Measurements from ENCODE around the gene TDRD9.

Gene TDRD9

DNA sequence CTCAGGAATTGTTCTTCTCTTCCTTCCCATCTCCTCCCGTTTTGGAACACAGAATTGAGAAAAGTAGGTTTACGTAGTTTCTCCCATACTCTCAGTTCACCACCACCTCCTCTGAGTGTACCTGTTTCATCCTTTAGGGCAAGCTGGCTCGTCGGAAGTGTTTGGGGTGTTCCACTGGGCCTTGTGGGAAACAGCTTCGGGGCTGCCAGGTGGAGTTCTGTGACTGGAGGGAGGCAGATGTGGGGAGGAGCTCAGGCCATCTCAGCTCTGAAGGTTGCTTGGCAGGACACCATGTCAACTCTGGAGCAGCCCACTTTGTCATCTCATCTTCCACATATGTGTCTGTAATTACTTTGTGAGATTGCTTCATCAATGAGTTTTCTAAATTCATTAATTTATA, 67.6 kb downstream of the TDRD9 start:
- DNase-seq, result no peak

DNA sequence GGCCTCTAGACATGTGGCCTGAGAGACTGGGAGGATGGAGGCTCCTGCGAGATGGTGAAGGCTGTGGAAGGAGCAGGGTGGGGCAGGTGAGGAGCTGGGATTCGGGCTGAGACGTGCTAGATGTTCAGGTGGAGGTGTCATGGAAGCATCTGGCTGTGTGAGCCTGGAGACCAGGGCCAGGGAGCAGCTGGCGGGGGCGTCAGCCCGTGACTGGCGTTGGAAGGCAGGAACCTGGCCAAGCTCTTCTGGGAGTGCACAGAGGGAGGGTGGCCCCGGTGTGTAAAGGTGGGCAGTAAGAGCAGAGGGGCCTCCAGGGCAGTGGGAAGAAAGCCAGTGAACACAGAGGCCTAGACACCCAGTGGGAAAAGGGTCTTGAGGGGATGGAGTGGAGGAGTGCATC, 69.1 kb downstream of the TDRD9 start:
- no peak for DNase-seq

DNA sequence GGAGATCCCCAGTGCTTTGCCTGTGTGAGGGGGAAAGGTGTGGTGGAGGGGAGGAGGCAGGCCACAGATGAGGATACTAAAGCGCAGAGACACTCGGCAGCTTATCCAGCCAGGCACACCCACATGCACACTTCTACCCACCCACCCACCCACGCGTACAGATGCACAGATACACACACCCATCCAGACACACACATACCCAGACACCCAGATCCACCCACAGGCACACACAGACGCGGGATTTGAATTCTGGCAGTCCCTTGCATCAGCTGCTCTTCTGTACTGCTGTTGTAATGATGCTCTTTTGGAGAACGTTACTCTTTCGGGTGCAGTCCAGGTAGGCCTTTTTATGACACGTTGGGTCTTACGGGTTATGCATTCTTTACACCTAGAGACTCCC, 69.8 kb downstream of the TDRD9 start:
- no peak for DNase-seq

DNA sequence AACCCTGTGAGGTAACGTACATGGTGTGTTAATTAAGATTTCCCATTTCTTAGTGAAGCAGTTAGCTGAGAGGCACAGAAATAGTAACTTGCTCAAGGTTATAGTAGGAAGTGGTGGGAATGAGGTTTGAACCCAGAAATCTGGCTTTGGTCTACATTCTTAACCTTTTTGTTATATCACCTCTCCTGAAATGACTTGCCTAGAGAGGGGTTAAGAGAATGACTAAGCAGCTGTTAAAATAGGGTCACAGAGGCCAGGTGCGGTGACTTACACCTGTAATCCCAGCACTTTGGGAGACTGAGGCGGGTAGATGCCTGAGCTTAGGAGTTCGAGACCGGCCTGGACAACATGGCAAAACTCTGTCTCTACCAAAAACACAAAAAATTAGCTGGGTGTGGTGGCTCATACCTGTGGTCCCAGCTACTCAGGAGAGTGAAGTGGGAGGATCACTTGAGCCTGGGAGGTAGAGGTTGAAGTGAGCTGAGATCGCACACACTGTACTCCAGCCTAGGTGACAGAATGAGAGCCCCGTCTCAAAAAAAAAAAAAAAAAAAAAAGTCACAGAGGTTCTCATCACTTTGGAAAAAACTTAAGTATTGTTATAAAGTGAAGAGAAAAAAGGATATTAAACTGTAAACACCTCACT, 71.7 kb downstream of the TDRD9 start:
- no peak for DNase-seq

DNA sequence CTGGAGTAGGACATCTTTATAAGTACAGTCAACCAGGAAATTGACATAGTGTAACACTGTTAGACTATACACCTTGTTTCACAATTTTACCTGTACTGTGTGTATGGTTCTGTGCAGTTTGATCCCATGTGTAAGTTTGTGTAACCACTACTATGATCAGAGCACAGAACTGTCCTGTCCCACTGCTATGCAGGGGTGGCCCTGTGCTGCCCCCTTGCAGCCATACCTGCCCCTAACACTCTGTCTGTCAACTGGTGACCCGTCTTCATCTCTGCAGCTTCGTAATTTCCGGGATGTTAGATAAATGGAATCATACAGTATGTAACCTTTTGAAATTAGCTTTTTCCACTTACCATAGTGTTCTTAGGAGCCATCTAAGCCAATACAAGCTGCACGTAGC, 72.7 kb downstream of the TDRD9 start:
- no peak for DNase-seq

DNA sequence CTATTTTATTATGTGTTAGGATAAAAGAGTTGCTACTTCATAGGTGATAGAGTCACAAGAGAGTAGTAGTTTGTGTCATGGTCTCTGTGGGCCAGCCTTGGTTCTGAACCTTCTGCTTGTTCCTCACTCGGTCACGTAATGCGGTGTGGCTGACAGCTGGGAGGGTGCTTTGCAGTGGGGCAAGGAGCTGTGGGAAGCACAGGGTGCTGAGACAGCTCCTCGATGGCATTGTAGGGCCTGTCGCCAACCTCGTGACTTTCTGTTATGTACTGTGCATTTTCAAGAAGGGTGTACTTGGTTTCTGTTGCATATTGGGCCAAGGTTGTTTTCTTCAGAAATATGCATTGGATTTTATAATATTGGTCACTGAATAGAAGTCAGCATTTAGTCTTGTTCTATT, 75.4 kb downstream of the TDRD9 start:
- DNase-seq, result no peak

DNA sequence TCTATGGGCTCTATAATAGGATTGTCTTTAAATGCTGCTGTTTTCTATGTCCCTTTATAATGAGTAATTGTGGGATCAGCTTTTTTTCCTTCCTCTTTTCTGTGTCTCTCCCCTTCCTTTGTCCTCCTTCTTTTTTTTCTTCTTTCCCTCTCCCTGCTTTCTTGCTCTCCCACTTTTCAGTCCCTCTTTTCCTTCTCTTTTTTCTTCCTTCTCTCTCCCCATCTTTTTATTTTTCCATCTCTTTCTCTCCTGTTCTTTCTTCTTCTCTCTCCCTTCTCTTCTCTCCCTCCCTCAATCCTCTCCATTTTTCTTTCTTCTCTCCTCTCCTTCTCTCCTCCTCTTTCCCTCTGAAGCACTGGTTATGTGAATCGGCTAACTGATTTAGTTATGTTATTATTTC, 76.6 kb downstream of the TDRD9 start:
- DNase-seq, result no peak

DNA sequence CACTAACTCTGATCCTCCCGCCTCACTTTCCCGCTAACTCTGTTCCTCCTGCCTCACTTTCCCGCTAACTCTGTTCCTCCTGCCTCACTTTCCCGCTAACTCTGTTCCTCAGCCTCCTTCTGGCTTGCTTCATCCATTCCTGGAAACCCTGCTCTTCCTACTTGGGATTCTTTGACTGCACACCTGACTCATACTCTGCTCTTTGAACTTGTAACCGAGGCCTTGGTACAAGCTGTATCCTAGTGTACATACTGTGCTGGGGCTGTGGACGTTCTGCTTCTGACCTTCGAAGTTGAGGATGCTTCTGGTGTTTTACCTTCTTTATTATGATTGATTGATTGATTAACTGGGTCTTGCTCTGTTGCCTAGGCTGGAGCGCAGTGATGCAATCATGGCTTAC, 77.2 kb downstream of the TDRD9 start:
- no peak for DNase-seq

DNA sequence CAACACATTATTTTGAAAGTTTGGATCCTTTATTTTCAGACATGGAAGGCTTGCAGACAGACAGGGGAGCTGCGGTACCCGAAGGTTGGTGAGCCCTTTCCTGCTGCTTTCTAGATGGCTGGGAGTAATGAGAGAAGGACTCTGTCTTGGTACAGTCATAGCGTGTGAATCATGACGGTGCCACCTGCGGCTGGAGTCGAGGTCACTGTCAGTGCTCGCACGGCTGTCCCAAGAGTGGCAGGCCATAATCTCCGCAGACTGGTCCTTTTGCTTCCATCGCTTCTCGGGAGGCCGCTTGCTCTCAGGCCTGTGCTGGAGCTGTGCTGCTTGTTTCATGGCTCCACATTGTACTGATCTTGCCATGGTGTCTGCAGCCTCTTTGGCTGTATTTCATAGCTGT, 78.9 kb downstream of the TDRD9 start:
- DNase-seq, result no peak

DNA sequence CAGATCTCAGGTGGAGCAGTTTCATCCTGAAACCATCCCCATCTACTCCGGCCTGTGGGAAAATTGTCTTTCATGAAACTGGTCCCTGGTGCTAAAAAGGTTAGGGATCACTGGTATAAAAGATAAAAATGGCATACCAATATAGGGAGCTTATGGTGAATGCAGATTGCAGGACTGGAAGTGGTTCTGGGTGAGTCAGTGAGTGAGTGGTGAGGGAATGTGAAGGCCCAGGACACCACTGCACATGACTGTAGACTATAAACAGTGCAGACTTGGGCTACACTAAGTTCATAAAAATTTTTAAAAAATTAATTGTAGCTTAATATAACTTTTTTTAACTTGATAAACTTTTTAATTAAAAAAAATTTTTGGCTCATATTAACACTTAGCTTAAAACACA, 81.0 kb downstream of the TDRD9 start:
- no peak for DNase-seq

DNA sequence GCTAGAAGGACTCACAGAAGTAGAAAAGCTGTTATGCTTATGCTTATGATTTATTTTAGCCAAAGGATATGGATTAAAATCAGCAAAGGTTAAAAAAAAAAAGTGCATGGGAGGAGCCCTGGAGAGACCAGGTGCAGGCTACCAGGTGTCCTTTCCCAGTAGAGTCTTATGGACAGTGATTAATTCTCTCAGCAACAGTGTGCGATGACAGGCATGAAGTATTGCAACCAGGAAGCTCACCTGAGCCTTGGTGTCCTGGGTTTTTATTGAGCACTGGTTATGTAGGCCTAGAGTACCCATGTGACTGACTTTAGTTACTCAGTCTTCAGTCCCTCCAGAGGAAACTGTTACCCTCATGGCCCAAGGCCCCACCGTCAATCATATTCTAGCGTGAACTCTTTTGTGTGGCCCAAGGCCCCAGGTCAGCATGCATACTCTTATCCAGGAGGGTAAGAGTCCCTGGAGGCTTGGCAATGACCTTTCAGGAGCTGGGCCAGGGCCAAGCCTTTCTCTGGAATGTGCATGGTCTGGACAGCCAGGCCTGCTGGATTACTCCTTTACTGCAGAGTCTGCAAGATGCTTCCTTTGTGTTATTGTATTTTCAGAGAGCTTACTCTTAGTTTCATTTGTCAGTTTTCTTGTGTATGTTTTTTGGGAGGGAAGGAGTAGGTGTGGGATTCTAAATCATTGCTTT, 83.7 kb downstream of the TDRD9 start:
- DNase-seq, result no peak

DNA sequence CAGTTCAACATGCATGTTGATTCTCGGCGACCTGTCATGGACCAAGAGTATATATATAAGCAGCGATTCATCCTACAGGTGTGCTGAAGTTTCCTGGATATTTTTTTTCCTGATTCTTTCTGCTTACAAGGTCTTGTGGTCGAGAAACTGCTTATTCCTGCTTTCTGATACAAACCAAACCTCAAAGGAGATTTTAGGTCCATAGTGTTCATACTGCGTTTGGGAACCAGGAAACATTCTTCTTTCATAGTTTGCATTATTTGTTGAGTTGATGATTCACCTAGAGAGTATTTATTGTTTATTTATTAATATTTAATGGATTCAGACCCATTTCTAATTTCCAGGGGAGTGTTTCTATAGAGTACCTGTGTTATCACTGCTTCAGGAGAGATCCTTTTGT, 86.5 kb downstream of the TDRD9 start:
- no peak for DNase-seq

DNA sequence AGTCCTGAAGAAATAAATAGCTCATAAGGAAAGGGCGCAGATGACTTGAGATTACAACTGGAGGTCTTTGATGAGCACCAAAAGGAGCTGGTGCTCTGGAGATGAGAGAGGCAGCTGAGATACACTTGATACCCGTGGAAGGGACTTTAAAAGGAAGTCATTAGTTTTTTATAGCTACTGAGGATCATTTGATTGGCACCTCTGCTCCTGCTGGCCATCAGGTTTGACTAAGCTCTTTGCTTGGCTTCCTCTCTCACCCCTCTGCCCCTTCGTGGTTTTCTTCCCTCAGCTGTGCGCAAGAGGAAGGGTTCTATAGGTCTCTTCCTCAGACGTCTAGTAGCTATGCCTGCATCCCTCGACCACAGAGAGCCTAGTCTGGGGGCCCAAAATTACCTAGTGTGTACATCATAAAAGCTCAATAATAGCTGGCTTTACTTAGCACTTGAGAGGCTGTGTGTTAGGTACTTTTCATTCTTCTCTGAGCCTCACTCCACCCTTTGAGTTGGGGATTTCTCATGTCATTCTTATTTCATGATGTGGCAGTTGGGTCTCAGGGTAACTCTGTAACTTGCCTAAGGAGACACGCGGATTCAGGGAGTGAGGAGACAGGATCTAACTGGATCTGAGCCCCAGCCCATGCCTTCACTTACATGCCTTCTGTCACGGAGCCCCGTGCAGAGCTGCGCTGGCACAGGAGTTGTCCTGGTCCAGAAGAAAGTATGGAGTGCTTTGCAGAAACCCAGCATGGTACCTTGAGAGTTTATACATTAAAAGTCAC, 88.8 kb downstream of the TDRD9 start:
- no peak for DNase-seq

DNA sequence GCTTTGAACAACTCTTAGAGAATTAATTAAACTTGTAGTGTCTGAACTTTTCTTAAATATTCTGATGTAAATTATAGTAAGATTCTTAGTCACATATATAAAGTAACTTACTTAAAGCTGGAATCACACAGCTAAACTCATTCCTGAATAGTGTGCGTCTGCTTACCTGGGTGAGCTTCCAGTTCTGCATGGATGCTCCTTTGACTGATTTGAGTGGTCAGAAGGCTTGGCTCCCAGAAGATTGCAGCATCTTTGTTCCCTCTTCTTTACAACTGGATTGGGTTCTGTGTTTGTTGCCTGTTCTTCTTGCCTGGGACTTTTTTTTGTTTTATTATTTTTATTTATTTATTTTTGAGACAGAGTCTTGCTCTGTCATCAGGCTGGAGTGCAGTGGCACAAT, 90.8 kb downstream of the TDRD9 start:
- DNase-seq, result no peak

DNA sequence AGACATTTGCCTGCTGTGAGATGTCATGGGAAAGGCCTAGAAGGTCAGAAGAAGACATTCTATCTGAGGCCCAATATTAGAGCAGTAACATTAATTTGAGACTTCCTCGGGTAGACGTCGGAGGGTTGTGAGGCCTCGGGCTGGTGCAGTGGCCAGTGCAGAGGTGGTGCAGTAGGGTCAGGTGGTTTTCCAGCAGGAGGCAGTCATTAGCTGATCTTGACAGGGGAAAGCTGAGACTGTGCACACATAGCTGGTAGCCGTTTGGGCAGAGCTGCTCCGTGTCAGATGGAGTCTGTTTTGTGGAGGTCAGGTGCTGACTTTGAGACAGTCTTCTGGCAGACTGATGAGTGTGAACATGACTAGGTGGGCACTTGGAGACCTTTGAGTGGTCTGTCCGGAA, 91.5 kb downstream of the TDRD9 start:
- DNase-seq, result no peak

DNA sequence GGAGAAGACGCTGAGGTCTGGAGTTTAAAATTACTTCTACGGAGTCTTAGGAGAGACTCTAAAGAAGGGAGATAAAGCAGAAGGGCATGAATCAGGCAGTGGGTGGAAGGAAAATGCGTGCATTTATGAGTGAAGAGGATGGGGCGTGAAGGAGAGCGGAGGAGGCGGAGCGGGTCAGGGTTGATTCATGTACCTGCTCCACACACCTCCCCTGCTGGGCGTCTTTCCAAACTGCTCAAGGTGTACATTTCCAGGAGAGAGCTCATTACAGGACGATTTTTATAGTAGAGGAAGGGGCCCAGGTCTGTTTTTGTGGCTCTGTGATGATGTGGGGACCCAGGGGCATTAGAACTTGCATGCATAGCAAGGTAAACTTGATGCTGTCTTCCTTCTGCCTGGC, 92.2 kb downstream of the TDRD9 start:
- DNase-seq, result no peak

DNA sequence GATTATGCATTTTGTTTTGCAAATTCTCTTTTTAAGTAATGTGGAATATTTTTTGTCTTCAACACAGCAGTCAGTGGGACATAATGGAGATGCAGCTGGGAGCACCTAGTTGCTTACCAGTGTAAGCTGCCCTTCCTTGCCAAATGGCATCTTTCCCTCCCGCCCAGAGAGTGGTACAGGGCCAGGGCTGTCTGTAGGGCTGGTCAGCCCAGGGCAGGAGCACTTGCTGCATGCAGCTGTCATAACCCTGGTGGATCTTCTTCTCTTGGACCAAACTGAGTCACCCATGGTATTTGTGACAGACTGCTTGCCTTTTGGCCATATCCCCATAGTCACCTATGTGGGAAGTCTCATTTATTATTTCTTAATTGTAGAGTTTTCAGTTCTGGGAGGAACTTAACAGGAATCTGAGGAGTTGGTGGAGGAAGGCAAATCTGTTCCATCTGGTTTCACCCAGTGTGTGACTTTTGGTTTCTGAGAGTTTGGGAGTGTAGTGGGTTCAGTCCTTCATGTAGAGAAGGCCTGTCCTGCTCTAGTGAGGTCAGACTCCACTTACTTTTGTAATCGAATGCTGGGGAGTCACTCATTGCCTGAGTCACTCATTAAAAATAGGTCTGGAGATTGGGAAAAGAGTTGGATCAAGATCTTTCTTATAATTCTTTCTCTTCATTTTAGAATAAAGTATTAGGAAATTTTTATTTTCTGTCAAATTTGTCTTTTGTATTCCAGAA, 95.2 kb downstream of the TDRD9 start:
- no peak for DNase-seq

DNA sequence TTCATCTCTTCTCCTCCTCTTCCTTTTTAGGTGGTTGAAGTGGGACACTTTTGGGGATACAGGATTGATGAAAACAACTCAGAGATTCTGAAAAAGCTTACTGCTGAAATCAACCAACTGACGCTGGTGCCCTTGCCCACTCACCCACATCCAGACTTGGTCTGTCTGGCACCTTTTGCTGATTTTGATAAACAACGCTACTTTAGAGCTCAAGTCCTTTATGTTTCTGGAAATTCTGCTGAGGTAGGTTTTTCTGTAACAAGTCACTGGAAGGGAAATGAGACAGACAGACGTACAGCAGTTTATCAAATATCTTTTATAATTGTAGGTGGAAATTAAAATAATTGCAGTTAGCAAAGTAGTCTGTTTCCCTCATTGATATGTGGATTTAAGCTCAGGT, 97.3 kb downstream of the TDRD9 start:
- no peak for DNase-seq

DNA sequence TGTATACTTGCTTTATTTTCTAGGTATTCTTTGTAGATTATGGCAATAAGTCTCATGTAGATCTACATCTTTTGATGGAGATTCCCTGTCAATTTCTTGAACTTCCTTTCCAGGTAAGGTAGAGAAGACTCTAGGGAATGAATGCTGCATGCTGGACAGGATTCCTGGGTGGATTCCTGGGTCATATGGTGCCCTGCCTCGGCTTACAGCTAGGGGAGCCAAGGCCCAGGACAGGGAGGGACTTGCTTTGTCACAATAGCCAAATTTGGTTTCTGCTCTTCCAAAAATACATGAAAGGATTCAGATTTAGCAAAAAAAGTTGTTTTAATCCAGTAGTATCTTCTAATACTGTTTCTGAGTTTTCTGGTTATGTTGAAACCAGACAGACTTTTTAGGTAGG, 97.8 kb downstream of the TDRD9 start:
- no peak for DNase-seq

DNA sequence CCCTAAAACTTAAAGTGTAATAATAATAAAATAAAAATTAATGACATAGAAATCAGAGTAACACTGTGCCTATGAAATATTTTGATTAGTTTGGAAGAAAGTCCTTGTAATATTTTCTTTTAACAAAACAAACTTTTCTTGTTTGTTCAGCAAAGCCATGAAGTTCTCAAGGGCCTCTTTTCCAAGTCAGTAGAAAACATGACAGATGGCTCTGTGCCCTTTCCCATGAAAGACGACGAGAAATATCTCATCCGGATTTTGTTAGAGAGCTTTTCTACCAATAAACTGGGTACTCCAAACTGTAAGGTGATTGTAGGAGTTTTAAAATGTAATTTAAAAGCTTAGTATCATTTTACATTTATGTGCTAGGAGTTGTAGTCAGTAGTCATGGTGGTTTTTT, 102.7 kb downstream of the TDRD9 start:
- DNase-seq, result no peak

DNA sequence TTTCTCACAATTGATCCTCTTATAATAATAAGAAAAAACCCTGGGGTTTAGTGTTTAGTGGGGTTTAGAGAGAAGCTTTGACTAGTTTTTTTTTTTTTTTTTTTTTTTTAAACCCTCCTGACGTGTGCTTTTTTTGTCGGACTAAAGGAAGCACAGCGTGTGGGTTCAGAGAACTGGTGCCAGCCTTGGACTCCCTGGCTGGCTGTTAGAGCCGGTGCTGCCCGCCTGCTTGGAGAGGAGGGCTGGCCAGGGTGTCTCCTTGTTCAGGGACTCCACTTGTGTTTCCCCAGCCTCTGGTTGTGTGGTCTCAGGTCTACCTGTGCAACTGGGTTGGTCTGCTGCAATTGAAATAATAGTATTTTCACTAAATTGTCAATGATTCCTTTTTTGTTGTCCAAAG, 103.1 kb downstream of the TDRD9 start:
- no peak for DNase-seq

DNA sequence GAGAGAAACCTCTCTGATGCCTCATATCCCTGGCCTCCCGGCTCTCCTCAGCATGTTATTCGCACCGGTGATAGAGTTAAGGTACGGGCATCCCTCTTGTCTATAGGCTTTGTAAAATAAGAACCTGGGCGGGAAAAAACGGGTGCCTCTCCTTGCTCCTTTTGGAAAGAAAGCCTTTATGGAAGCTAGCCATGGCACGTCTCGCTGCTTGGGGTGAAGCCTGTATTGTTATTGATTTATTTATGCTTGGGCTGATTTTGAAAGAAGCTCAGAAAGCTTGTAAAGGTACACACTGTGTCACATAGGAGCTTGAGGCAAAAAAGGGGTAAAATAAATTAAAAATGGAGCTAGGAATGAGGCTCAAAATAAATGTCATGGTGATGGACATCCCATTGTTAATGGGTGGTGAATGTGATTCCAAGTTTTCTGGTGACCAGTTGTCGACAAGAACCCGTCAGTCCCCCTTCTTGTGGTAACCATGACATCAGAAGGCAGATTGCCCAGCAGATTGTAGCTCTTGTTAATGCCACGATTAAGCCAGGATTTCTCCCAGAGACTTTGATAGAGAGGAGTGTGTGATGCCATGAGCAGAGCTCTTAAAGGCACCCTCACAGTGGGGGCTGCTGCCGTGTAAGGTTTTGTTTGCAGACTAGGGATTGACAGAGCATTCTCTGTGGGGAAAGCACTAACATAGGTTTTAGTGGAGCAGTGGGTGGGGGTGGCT, 106.9 kb downstream of the TDRD9 start:
- DNase-seq, result no peak

DNA sequence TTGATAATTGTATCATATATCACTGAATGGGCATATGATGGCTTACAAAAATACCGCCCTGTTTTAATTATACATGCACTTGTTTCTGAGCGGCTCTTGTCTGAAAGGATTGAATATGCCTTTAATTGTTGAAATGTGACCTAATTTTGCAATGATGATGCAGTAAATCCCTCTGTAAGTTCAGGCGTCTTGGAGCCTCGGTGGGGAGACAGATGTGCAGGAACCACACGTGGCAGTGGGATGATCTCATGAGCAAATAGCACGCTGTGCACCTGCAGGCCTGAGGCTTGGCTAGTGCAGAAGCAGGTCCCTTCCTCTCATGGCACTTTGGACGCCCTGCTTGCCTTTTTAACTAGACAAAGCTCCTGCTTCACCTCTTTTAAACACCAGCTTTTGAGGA, 108.0 kb downstream of the TDRD9 start:
- no peak for DNase-seq

Data from effector CD8-positive, alpha-beta T cell (primary cell).